GM19193 (cell line): ENCODE data around the gene BRMS1L.

ENCODE experiments used
- POLR2A ChIP-seq: IDR thresholded peaks from 4 replicates; pipeline ENCODE4 v1.6.1; 2011; ENCODE audit not compliant: insufficient read depth, insufficient read length; ENCODE audit errors: extremely low read depth

BRMS1L gene

DNA sequence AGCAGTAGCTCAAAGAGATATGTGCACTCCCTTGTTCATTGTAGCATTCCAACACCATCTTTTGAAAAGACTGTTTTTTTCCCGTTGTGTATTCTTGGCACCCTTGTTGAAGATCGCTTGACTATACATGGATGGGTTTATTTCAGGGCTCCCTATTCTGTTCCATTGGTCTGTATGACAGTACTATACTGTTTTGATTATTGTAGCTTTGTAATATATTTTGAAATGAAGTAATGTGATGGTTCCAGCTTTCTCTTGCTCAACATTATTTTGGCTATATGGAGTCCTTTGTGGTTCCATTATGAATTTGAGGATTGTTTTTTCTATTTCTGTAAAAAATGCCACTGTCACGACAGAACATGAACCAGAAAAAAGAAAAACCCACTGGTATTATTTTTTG, 25.7 kb downstream of the BRMS1L start:
- no peak for TF ChIP-seq POLR2A

DNA sequence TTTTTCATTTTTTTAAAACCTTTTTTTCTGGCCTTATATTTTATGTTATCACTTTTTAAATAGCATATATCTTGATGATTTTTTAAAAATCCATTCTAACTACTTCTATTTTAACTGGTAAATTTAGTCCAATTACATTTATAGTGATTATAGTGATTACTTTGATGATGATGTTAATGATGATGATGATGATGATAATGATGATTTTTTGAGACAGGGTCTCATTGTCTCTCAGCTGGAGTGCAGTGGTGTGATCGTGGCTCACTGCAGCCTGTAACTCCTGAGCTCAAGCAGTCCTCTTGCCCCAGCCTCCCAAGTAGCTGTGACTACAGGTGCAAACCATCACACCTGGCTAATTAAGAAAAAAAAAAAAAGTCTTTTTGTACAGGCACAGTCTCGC, 27.1 kb downstream of the BRMS1L start:
- TF ChIP-seq POLR2A = no peak

DNA sequence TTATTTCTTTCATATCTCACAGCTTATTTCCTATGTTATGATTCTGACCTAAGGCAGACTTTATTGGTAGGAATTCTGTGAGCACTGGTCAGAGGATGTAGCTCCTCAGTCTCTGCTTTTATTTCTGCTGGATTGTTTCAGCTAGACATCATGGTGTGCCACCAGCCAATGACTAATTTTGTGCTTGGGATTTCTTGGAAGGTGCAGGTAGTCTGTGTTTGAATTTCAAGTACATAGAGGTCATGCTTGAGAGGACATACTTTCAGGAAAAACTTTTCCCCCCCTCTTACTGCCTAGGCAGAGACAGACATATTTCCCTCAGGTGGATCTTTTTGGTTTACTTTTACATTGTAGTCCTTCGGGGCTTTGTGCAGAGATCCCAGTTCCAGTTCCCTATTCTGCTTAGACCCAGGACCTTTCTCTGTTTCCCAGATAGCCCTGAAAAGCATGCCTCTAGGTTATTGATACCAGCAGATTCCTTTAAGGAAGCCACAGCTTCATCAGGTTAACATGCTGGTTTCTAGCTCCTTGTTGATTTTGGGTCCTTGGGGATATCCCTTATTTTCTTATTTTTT, 28.6 kb downstream of the BRMS1L start:
- no peak for TF ChIP-seq POLR2A

DNA sequence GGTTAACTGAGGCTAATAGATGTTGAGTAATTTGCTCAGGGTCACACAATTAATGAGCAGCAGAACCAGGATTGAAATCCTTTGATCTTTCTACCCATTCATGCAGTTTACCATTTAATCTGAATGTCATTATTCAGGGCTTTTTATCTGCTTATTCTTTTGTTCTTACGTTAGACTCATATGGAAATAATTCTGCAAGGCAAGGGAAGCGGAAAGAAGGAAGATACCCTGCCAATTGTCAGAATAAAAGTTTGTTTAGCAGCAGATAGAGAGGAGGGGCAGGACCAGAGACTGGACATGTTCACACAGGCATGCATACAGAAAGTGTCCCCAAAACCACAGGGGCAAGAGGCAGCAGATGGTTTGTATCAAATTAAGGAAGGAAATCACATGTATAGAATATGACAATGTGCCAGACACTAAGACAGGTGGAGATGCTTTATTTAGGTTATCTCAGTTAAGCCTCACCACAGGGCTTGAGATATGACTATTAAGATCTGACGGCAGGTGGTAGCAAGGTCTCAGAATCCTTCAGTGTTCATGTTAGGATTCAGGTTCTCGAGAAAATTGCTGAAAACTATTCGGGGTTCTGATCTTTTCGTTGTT, 29.8 kb downstream of the BRMS1L start:
- TF ChIP-seq POLR2A = no peak

DNA sequence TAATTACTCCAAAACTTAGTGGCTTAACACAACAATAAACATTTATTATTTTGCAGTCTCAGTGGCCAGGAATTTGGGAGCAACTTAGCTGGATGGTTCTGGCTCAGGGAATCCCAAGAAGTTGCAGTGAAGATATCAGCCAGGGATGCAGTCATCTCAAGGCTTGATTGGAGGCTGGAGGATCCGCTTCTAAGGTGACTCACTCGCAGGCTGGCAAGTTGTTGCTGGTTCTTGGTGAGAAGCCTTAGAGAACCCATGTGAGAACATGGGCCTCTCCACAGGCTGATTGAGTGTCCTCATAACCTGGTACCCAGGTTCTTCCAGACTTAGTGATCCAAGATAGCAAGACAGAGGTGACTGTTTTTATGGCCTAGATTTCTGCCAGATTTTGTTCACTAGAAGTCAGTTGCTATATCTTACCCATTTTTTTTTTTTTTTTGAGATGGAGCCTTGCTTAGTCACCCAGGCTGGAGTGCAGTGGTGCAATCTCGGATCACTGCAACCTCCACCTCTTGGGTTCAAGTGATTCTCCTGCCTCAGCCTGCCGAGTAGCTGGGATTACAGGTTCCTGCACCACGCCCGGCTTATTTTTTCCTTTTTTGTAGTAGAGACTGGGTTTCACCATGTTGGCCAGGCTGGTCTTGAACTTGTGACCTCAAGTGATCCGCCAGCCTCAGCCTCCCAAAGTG, 32.5 kb downstream of the BRMS1L start:
- no peak for TF ChIP-seq POLR2A

DNA sequence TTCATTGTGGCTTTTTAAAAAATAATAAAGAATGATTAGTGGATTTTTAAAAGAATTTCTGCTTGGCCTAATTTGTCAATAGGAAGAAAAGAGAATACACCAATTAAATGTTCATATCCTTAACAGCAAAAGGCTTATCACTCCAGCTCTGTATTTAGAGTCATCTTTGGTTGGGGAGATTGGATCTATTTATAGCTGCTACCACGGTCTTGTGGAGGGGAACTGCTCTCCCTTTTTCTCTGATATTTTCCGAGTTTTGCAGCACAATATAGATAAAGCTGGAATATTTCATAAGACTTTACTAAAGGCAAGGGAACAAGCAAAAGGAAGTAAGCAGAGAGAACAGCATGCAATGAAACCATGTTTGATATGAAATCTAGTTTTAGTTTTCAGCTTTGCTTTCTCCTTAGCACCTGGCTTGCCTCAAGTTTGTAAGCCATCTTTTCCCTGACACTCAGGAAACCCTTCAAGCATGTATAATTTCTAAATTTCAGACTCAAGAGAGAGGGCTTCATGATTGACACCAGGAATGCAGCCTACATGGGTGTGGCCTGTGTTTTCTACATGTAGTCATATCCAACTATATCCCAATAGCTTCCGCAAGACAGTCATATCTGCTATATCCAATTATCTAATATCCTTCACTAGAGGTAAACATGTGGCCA, 35.2 kb downstream of the BRMS1L start:
- TF ChIP-seq POLR2A = no peak

DNA sequence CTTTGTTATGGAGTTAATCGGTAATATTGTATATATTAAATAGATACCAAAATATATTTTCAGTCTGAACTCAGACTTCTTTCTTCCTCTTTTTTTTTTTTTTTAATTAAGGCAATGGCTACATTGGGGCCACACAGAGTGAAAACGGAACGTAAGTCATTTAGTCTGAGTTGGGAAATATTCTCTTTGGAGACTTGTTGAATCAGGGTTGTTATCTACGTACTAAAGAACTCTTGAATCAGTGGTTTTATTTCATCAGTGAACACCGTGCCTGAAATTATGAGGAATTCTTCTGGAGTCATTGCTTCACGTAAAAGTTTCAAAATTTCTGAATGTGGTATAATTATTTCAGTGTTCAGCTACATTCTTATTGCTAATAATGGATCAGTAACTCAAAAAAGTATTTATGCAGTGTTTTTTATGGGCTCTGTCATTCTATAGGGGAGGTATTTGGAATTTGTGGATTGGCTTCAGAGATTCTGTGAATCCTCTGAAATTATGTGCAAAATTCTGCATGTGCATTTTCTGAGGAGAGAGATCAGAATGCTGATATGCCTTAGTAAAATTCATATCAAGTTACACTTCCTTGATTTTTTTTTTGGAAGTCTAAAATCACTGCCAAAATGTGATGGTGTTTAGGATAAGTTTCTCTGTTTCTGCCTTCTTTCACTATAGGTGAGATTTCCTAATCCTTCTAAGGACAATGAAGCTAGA, 39.6 kb downstream of the BRMS1L start:
- no peak for TF ChIP-seq POLR2A

DNA sequence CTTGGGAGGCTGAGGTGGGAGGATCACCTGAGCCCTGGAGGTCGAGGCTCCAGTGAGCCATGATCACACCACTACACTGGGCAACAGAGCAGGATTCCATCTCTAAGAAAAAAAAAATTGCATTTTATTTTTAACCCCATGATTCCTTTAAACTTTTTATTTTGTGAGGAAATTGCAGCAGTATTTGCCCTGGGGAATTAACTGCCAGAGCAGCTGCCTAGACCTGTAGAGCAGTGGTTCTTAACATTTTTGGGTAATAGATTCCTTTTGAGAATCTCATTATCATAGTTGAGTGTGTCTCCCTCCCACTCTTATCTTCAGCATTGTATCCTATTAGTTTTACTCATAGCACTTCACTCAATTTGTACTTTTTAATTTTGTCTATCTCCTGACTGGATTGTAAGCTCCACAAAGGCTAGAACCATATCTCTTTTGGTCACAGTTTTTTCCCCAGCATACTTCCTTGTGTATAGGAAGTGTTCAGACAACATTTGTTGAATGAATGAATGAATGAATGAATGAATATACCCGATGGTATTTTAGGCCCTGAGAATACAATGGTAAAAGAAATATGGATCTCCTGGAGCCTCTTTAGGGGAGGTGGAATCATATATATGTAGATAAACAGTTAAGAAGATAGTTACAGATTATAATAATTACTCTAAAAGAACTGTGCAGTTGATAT, 40.6 kb downstream of the BRMS1L start:
- no peak for TF ChIP-seq POLR2A

DNA sequence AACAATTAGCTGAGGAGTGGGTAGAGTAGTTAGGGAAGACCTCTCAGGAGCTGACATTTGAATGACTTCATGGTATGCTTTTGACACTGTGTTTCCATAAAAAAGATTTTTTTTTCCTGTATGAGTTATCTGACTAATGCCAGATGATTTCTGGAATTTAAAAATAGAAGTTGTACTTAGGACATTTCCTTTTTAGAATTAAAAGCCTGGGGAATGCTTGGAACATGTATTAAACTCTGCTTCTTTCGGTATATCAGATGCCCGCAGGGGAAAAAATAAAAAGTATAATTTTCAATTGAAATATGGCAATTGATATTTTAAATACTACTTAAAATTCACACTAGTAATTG, 41.1 kb downstream of the BRMS1L start:
- TF ChIP-seq POLR2A = no peak

DNA sequence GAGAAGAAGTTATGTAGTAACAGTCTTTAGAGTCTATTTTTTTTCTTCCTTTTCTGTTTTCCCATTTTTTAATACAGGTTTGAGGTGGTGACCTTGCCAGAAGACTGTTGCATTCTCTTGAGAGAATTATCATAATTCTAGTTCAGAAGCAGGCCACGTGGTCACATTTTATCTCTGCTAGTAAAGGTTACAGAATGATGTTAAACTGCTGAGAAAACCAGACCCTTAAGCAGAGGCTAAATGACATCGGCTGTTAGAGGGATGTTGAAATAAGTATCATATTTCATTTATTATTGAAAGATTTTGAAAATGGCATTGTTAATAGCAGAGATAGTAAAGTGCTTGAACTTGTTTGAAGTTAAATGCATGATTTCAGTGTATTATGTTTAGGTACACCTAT, 49.2 kb downstream of the BRMS1L start:
- no peak for TF ChIP-seq POLR2A

DNA sequence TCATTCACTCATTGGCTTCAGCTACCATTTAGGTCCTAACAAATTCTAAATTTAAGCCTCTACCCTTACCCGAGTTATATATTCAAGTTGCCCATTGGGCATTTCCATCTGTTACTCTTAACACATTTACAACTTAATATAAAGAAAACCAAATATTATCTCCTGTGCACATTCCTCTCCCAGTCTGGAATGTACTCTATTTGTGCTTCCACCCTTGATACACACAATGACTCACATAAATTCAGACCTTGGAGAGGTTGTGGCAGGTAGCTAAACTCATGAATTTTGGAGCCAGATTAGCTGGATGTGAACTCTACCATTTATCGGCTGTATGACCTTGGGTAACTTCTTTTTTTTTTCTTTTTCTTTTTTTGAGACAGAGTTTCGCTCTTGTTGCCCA, 51.1 kb downstream of the BRMS1L start:
- no peak for TF ChIP-seq POLR2A

DNA sequence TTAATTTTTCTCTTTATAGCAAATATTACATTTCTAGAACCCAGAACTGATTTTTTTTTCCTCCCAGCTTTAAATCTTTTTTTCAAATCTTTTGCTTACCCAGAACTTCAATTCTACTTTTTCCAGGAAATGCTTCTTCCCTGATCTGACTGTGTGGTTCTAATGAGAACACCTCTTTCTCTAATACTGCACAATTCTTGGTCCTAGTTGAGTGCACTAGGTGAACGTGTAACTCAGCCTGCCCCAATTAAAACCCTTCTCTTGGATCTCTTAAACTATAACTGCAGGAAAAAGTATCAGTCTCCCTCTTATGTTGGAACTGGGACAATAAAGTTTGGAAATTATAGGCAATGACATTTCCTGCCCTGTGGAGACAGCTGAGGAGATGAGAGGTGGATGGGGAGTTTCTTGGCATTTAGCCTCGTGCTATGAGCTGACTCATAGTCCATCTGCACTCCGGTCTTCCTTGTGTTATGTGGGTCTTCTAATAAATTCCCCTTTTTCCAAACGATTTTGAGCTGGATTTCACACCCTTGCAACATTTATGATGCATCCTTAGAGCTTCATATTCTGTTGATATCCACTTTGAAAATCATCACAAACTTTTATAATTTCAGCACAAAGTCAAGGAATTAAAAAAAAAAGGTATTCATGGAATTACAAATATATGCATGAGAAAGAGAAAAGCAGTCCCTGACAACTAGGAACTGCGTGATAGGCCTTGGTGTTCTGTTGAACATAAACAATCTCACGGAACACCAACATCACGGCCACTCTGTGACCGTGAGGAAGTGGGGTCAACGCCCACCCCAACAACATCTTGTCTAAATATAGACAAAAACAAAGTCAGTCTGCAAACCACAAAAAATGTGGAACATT, 52.4 kb downstream of the BRMS1L start:
- no peak for TF ChIP-seq POLR2A

DNA sequence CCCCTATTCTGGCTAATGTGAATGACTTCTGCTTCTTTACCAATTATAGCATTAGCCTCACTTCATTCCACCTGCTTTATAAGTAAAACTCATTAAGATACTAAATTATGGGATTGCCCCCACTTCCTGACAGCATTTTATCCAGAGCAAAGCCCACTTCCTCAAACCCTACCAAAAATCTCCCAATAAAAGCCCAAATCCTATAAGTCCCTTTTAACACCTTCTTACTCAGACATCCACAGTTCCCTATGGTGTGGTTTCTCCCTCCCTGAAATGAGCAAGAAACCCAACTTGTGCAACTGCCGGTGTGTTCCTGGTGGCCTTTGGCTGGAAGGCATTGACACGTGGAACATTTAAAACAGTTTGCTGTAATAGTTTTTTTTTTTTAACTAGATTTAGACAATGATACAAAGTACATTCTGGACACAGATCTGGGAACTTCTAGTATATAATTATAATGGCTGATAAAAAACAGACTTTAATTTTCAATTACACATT, 53.1 kb downstream of the BRMS1L start:
- TF ChIP-seq POLR2A = no peak

DNA sequence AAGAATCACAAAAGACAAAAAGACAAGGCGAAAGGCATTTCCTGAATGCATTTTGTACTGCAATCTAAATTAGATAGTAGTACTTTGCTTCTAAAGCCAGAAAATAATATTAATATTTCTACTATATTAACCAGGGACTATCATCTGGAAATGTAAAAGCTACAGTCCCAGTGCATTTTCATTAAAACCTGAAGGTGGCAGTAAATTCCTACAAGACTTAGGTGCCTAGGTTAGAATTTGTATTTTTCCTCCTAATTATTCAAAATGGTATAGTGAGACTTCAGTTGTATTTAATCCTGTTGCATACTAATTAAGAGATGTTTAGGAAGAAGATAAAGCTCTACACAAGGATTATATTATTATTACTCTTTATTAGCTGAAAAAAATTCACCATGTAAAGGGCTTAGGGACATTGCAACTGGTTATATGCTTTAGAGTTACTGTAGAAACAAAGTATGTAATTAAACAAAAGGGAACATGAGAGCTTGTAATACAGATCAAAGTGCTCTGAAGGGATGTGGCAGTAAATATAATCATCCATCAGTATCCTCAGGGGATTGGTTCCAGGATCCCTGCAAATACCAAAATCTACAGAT, 53.6 kb downstream of the BRMS1L start:
- no peak for TF ChIP-seq POLR2A

DNA sequence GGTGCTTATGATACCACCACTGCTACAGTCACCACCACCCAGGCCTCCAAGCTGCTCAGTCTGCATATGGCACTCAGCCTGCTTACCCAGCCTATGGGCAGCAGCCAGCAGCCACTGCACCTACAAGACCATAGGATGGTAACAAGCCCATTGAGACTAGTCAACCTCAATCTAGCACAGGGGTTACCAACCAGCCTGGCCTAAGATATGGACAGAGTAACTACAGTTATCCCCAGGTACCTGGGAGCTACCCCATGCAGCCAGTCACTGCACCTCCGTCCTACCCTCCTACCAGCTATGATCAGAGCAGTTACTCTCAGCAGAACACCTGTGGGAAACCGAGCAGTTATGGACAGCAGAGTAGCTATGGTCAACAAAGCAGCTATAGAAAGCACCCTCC, 55.1 kb downstream of the BRMS1L start:
- no peak for TF ChIP-seq POLR2A
